GM21723 (cell line): ENCODE results near the gene EFCAB13.

ENCODE experiments used
- ATAC-seq: cut with Tn5 transposase; IDR thresholded peaks from one replicate; pipeline ENCODE4 v1.9.1; 2021; ENCODE audit warnings: mild to moderate bottlenecking, moderate library complexity; ENCODE audit not compliant: unreplicated experiment

EFCAB13 gene, protein sequence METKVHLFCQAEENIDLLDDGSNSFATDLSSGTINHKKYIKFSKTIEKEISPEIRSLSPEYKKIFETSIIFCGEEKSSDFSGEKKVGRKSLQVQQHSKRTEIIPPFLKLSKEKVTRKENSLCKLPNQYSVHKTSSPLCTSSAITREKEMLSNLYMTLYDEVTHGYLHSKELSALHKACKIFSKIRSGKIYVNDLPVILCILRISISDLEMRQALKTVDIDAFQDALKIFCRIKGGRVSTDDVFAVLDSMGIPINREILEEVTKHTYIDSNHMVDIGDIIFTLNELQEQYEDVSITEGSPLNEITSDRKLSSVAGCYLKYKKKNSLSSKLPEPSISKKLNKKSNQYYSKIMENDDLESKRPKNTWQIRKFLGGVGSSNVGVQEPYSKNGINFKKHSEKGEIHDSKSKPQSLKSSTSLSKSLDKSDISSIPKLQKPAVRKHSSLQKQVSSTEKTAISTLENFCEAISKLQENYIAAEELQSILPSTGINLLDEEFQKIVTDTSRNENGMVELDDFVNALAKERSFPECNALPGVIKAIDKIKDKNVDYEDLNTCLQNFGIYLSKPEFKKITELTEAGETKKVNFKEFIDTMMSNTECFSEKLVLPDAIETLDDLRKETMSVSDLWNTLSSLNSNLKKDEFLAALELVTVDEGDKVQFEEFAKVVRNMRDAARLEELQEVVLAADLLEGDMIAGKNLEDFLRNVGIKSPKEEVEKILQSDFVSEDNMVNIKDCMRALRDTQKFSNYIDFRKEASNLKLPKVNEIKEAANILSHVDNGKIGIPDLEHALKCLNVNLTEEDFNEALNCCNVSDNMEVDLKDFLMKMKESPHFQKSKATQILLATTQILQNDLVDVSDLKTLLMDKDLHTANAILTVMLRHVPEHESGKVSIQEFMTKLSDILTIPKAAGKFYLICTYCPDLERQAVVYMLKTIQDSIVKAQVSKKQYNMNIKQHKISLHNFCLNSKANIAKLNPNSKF

DNA sequence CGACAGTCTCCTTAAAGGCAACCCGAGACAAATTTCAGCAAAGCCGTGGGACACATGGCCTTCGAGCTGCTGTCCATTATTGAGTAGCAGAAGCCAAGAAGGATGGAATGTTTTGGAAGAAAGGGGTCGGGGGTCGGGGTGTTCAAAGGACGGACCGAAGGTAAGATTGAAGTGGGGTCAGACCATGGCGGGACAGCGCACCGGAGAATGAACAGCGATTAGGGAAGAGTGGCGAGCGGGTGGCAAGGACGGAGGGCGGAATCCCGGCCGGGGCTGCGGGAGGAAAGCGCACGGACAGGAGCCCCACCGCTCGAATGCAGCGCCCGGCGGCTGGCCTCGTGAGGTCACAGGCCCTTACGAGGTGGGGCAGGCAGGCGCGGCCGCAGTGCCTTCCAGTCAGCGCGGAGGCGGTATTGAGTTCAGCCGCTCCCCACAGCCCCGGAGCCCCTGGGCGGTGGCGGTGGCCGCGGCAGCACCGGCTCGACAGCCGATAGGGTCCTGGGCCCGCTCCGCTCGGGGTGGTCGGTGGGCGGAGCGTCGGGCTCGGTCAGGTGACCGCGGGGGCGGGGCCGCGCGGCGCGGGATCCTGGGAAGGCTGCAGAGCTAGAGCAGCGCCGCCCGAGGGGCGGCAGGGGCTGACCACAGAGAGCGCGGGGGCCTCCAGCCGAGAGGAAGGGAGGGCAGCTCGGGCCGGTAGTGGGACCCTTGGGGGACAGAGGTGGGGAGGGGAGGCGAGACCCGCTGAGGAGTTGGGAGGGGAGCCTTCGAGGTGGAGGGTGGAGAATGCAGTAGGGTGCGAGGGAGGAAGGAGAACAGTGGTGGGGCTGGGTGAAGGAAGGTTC is at the start of gene EFCAB13:
Gene EFCAB13, plus strand, starts transcription at position 574 of the 842 bp plus-strand sequence. CDS start 4,399 bp downstream, outside the sequence.
- ATAC-seq, result peak; percentile 75

DNA sequence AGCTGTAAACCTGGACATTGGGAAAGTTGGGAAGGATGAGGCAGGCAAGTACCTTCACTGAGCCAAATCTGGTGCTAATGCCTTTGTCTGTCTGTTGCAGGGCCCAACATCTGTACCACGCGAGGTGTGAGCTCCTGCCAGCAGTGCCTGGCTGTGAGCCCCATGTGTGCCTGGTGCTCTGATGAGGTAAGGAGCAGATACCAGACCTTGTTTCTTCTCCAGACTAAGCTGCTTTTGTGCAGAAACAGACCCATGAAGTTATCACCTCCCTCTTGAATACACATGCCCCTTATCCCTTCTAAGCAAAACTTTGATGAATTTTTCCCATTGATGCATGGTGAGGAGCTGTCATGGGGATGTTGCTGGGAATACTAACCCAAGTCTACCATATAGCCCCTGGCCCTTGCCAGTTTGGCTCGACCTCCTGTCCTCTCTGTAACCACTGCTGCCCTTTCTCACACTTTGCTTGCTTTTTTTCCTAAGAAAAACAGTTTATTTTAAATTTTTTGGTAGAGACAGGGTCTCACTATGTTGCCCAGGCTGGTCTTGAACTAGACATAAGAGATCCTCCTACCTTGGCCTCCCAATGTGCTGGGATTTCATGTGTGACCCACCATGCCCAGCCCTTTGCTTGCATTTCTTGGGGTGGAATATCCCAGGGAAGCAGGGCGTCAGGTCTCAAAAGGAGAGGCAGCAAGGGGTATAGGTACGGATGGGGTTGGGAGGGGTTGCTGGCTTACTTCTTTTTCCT is 49.3 kb upstream of the EFCAB13 start:
- no peak for ATAC-seq

DNA sequence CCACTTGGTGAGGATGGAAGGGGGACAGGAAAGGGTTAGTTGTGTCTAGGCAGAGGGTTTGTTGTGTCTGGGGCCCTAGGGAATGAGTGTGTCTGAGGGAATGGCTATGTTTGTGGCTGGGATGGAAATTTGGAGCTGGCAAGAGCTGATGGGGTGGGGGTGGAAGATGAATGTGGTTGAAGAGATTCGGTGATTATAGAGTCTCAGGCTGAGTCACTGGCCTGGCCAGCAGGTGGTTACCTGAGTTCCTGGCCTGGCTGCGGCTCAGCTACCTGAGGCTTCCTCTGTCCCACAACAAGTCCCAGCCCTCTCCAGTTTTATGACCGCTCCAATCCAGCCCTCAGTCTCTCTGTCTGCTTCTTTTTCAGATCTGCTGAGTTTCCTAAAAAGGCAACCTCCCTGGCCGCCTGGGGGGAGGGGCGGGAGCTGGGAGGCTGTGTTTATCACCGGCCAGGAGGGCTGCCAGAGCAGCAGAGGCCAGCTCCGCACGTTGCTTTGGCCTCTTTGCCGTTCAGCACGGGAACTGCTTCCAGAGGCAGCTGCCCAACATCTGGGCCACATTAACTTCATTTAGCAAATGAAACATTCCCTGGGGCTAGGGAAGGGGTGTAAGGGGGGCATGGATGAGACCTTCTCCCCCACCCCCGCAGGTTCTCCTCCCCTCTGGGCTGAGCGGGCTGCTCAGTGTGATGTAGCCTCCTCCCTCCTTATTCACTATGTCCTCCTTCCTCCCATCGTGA is 48.3 kb upstream of the EFCAB13 start:
- no peak for ATAC-seq

DNA sequence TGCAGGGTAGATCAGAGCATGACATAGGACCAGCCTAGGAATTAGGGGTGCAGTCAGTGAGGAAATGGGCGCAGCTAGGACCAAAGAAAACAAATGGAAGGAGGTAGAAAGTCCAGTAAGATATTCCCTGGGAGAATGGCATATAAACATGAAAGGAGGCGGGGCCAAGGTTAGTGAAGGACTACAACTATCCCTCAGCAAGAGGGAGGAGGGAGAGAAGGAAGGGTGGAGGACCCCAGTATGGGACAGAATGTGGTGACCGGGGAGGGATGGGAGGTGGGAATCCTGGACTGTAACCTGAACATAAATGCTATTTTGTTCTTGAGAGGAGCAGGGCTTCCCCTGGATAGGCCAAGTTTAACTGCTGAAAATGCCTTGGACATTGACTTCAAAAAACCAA is 47.3 kb upstream of the EFCAB13 start:
- ATAC-seq, result no peak

DNA sequence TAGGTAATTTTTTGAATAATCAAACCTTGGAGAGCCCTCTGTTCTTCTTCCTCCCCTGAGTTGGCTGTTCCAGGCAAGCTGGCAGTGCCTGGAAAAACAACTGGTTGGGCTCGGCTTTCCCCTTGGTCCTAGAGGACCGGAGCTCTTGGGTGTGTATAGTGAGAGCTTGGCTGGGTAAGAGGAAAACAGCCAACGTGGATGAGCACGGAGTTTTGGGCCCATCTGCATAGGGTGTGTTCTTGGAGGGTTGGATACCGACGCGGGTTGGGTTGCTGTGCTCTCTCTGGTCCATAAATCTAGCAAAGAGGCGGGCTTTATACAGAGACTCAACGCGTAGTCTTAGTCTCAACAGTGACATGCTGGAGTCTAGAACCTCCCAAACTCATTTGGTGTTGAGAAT is 46.9 kb upstream of the EFCAB13 start:
- ATAC-seq, result no peak

DNA sequence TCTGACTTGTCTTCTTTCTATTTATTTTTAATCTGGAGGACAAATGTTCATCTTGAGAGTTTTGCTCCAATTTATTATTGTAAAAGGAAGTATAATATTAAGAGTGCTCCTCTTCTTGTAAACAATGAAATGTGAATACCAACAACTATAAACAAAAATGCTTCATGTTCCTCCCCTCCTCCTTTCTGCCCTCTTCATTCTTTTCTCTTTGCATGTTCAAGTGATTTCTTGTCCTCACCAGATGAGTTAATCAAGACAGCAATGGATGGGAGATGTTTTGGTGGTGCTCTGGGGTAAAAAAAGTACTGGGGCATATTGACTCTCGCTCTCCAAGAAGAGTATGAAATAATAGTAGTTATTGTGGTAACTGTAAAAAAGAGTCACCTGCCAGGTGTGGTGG is 45.8 kb upstream of the EFCAB13 start:
- no peak for ATAC-seq

DNA sequence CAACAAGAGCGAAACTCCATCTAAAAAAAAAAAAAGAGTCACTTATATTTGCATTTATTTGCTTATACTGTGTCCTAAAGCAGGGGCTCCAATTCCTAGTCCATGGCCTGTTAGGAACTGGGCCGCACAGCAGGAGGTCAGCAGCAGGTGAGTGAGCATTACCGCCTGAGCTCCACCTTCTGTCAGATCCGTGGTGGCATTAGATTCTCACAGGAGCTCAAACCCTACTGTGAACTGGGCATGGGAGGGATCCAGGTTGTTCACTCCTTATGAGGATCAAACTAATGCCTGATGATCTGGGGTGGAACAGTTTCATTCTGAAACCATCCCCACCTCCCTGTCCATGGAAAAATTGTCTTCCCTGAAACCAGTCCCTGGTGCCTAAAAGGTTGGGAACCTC is 45.2 kb upstream of the EFCAB13 start:
- no peak for ATAC-seq

DNA sequence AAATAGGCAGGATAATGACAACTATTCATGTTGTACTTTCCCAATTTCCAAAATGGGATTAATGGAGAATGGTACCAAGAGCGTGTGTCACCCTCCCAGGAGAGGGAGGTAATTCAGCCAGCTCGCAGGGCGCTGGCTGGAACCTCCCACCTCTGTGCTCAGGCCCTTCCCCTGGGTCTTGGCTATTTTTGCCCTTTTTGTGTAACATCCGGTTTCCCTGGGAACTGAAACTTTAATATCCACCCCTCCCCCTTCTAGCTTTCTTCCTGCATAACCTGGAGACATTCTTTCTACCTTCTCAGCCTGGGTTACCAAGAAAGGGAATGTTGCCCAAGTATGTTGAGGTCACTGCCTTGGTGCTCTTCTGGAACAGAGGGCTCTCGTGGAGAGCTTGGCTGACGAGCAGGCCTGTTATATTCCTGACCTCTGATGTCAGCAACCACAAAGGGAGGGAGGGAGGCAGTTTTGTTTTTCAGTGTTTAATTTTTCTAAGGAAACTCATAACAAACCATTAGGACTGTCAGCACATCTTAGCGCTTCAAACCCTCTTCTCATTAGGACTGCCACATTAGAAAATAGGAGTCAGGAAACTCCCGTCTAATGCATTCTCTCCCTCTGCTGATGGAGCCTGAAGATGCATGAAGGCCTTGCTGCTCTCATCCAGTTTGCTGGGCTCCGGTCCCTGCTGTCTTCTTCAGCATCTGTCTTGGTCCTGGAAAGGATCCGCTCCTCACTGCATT is 44.5 kb upstream of the EFCAB13 start:
- peak; percentile 74 for ATAC-seq

DNA sequence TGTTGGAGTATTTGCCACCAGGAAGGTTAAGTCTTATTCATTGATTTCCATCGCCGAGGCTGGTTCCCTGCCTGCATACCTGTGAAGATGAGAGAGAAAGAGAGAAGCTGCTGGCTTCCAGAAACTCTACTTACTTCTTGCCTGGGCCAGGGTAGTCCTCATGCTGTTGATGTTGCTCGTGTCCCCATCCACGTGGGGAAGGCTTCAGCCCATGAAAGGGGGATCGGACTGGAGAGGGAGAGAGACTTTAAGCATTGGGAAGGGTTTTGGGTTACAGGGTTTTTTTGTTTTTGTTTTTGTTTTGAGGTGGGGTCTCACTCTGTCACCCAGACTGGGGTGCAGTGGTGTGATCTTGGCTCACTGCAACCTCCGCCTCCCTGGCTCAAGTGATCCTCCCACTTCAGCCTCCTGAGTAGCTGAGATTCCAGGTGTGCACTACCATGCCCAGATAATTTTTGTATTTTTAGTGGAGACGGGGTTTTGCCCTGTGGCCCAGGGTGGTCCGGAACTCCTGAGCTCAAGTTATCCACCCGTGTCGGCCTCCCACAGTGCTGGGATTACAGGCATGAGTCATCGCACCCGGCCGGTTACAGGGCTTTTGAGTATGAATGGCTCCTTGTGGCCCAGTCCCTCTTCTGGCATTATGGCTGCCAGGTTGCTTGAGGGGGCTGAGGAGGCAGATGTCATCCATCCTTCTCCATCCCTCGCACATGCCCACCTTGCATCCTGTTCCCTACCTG is 43.5 kb upstream of the EFCAB13 start:
- no peak for ATAC-seq

DNA sequence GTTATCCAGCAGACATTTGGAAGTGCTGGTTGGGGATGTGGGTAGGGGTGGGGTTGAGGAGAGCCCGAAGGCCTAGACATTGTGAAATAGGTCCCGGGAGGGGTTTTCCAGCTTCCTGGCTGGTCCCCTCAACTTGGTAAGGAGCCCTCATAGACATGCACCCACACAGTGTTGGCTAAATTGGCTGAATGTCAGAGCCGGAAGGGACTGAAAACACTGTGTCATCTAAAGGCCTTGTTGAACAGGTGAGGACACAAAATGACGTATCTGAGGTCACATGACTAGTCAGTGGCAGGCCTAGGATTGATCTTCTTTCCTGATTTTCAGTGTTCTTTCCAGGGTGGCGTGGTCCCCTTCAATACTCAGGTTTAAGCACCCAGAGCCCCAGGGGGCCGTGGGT is 42.5 kb upstream of the EFCAB13 start:
- ATAC-seq, result no peak

DNA sequence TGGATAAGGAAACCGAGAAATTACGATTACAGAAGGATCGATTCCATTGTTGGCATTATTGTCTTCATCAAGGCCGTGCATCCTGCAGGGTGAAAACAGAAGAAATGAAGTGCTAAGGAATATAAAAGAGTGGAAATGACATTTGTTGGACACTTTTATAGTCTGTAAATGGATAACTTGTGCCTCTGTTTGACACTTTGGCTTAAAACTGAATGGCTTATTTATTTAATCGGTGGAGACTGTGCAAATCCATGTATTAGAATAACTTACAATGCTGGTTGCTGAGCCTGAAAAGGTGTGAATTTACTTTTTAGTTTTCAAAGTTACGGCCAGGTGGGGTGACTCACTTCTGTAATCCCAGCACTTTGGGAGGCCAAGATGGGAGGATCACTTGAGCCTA is 38.8 kb upstream of the EFCAB13 start:
- ATAC-seq, result no peak

DNA sequence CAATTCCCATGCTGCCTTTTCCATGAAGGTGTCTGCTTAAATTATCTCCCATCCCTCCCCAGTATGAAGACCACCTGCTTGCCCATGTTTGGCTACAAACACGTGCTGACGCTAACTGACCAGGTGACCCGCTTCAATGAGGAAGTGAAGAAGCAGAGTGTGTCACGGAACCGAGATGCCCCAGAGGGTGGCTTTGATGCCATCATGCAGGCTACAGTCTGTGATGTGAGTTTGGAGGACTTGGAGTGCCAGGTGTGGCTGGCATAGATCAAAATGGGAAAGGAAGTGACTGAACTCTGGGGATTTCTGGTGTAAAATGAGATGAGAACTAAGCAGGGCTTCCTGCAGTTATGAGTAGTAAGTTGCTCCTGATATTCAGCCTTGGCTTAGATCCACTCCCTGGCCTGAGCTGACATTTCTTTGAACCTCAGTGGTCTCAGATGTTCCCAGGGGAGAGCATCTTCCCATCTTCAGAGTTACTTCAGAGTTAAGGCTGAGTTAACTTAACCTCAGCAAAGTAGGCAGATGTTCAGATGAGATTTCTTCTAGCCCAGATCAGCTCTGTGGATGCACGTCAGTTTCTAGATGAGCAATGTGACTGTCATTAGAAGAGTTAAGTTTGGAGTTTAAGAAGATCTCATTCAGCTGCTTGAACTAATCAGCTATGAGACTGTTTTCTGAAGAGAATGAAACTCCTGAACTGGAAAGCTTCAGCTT is 37.4 kb upstream of the EFCAB13 start:
- peak; percentile 66 for ATAC-seq

DNA sequence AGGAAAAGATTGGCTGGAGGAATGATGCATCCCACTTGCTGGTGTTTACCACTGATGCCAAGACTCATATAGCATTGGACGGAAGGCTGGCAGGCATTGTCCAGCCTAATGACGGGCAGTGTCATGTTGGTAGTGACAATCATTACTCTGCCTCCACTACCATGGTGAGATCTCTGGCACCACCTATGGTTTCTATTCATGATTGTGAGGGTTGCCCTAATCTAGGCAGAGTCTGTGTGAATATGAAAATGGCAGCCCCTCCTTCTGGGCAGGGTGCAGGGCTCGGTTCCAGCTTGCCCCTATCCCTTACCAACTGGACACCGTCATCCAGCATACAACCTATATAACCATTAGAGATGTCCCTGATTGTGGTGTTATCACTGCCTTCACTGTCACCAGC is 36.7 kb upstream of the EFCAB13 start:
- ATAC-seq, result no peak

DNA sequence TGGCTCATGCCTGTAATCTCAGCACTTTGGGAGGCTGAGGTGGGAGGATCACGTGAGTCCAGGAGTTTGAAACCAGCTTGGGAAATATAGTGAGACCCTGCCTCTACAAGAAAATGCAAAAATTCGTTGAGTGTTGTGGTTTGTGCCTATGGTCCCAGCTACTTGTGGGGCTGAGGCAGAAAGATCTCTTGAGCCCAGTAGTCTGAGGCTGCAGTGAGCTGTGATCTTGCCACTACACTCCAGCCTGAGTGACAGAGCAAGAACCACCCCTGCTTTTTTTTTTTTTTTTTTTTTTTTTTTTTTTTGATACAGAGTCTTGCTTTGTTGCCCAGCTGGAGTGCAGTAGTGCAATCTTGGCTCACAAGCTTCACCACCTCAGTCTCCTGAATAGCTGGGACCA is 36.1 kb upstream of the EFCAB13 start:
- no peak for ATAC-seq

DNA sequence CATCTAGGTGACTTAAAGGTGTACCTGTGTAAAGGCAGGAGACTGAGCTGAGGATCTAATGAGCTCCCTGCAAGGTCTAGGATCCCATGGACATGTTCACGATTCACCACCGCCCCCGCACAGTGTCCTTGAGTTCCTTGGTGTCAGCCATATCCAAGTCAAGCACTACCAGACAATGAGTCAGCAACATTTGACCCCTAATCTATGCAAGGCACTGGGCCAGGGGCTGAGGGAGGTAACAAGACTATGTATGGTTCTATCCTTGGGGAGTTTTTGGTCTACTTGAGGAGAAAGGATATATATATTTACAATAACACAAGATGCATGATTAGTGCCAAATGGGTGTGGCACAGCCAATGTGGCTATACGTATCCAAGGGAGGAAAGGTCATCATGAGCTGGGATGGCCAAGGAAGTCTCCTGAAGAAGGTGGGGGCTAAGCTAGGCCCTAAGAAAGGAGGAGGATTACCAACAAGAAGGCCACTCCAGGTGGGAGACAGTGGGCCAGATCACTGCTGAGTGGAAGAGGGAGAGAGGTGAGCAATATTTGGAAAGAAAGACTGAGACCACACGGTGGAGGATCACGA is 35.1 kb upstream of the EFCAB13 start:
- ATAC-seq, result no peak

DNA sequence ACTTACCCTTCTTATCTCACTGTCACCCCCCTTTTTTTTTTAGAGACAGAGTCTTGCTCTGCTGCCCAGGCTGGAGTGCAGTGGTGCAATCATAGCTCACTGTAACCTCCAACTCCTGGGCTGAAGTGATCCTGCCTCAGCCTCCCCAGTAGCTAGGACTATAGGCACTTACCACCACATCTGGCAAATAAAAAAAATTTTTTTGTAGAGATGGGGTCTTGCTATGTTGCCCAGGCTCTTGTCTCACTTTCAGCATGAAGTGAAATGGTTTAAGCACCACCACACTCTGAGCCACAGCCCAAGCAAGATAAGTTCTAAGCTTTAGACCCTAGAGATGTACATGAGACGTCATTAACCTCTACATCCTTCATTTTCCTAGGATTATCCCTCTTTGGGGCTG is 34.5 kb upstream of the EFCAB13 start:
- no peak for ATAC-seq

DNA sequence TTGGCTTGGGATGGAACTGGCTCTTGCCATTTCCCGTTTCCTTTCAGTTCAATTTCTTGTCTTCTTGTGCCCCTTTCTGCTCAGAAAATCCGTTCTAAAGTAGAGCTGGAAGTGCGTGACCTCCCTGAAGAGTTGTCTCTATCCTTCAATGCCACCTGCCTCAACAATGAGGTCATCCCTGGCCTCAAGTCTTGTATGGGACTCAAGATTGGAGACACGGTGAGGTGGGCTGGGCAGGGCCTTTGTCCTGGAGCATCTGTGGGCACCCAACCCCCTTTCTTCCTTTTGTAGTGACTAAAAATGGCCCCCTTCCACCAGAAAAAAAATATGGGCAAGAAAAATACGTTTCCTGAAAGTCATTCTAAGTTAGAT is 32.9 kb upstream of the EFCAB13 start:
- ATAC-seq, result no peak
